ENCODE results near the gene CCT2.

CCT2 gene

DNA sequence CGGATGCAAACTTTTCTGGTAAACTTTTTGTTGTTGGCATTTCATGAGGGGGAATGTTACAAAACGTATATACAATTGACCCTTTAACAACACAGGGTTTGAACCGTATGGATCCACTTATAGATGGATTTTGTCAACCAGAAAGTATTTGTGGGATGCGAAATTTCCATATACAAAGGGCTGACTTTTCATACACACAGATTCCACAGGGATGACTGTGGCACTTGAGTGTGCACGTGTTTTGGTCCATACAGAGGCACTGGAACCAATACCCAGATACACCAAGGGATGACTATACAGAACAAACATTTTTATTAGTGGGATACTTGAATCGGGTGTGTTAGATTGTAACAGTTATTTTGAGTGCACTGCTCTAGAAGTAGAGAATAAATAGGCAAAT is 29.8 kb upstream of the CCT2 start:
- Histone ChIP-seq H3K9me3 (ENCODE audit: control insufficient read depth, insufficient read depth, low read depth, low read length) (no peaks in the 10 kb centered on the region), H3K4me1 (ENCODE audit: control insufficient read depth, insufficient read depth, low read length) (peaks cover 9% of the 10 kb centered on the region; the same call in 1 of the 2 replicates), H3K4me3 (ENCODE audit: low read depth, low read length) (no peak overlapping the region), H3K27ac (ENCODE audit: extremely low read depth, low read depth, low read length) (no peak overlapping the region), H3K36me3 (ENCODE audit: control insufficient read depth in 2 of 2, insufficient read depth in 1 of 2, low read length in 2 of 2) (no peaks in the 10 kb centered on the region; a peak in 1 of 3 replicates)
- ChIA-PET POLR2A (no interaction called here), CTCF (interaction anchor here (0.6 to 8.0 kb wide), 4 partner anchors 13 to 94 kb away, joined by 3 to 63 read pairs (median 4); no protein-coding TSS in a partner anchor)
- TF ChIP-seq ZNF16 (tag by site-specific recombination; IDR thresholded peaks at IDR 0.05; ENCODE audit: low read depth) = no peak
- TF ChIP-seq ZNF169 (tag by site-specific recombination; IDR thresholded peaks at IDR 0.05) = no peak
- no peak for TF ChIP-seq ZNF404 (tag by site-specific recombination; IDR thresholded peaks at IDR 0.05)
- no peak for TF ChIP-seq ZNF548 (tag by site-specific recombination; IDR thresholded peaks at IDR 0.05)
- TF ChIP-seq ZNF843 (tag by site-specific recombination; IDR thresholded peaks at IDR 0.05) = no peak
- TF ChIP-seq ZNF488 (tag by site-specific recombination; IDR thresholded peaks at IDR 0.05) = no peak
- no peak for TF ChIP-seq ZNF23 (tag by site-specific recombination; IDR thresholded peaks at IDR 0.05; ENCODE audit: borderline replicate concordance)
- TF ChIP-seq MYNN (tag by site-specific recombination; IDR thresholded peaks at IDR 0.05; ENCODE audit: borderline replicate concordance) = no peak
- no peak for TF ChIP-seq KLF17 (tag by site-specific recombination; IDR thresholded peaks at IDR 0.05)

GRCh38 chr12:69556383-69556782 is 28.9 kb upstream of the CCT2 start:
- Histone ChIP-seq H3K4me1 (ENCODE audit: control insufficient read depth, insufficient read depth, low read length) (peaks cover 9% of the 10 kb centered on the region; the same call in 1 of the 2 replicates), H3K9me3 (ENCODE audit: control insufficient read depth, insufficient read depth, low read depth, low read length) (no peaks in the 10 kb centered on the region), H3K27ac (ENCODE audit: extremely low read depth, low read depth, low read length) (no peak overlapping the region), H3K36me3 (ENCODE audit: control insufficient read depth in 2 of 2, insufficient read depth in 1 of 2, low read length in 2 of 2) (no peaks in the 10 kb centered on the region; a peak in 1 of 3 replicates), H3K4me3 (ENCODE audit: low read depth, low read length) (no peak overlapping the region)
- CTCF ChIA-PET = interaction anchor here (8.0 kb wide), 1 partner anchor 15 kb away, joined by 63 read pairs; no protein-coding TSS in a partner anchor
- POLR2A ChIA-PET = no interaction called here
- TF ChIP-seq ZNF544 (tag by site-specific recombination; IDR thresholded peaks at IDR 0.05) (no peak), ZNF223 (tag by site-specific recombination; IDR thresholded peaks at IDR 0.05) (no peak), ZNF624 (tag by site-specific recombination; IDR thresholded peaks at IDR 0.05) (no peak), ZNF155 (tag by site-specific recombination; IDR thresholded peaks at IDR 0.05) (no peak), ZNF600 (tag by site-specific recombination; IDR thresholded peaks at IDR 0.05) (no peak), ZNF335 (tag by site-specific recombination; conservative IDR thresholded peaks at IDR 0.05) (no peak)
- TF ChIP-seq, protein P1, sequence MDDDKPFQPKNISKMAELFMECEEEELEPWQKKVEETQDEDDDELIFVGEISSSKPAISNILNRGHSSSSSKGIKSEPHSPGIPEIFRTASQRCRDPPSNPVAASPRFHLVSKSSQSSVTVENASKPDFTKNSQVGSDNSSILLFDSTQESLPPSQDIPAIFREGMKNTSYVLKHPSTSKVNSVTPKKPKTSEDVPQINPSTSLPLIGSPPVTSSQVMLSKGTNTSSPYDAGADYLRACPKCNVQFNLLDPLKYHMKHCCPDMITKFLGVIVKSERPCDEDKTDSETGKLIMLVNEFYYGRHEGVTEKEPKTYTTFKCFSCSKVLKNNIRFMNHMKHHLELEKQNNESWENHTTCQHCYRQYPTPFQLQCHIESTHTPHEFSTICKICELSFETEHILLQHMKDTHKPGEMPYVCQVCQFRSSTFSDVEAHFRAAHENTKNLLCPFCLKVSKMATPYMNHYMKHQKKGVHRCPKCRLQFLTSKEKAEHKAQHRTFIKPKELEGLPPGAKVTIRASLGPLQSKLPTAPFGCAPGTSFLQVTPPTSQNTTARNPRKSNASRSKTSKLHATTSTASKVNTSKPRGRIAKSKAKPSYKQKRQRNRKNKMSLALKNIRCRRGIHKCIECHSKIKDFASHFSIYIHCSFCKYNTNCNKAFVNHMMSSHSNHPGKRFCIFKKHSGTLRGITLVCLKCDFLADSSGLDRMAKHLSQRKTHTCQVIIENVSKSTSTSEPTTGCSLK (tag by site-specific recombination; IDR thresholded peaks at IDR 0.05) = no peak

GRCh38 chr12:69563166-69563762 is 22.0 kb upstream of the CCT2 start:
- CTCF ChIA-PET = interaction anchor here (1.1 kb wide), 1 partner anchor 10 kb away, joined by 5 read pairs; no protein-coding TSS in a partner anchor
- TF ChIP-seq ZNF311 (tag by site-specific recombination; IDR thresholded peaks at IDR 0.05; ENCODE audit: borderline replicate concordance) = no peak
- TF ChIP-seq ZNF335 (tag by site-specific recombination; conservative IDR thresholded peaks at IDR 0.05) = no peak
- no peak for TF ChIP-seq EGR2 (tag by site-specific recombination; IDR thresholded peaks at IDR 0.05; ENCODE audit: low read depth)
- no peak for TF ChIP-seq ZNF10 (tag by site-specific recombination; IDR thresholded peaks at IDR 0.05)
- no peak for TF ChIP-seq ZNF777 (tag by site-specific recombination; IDR thresholded peaks at IDR 0.05; ENCODE audit: borderline replicate concordance)
- POLR2A ChIA-PET = no interaction called here
- Histone ChIP-seq H3K4me1 (ENCODE audit: control insufficient read depth, insufficient read depth, low read length) (no peaks in the 10 kb centered on the region), H3K27ac (ENCODE audit: extremely low read depth, low read depth, low read length) (no peak overlapping the region), H3K9me3 (ENCODE audit: control insufficient read depth, insufficient read depth, low read depth, low read length) (no peaks in the 10 kb centered on the region), H3K36me3 (ENCODE audit: control insufficient read depth in 2 of 2, insufficient read depth in 1 of 2, low read length in 2 of 2) (peaks cover 6 to 26% of the 10 kb centered on the region in 2 experiments; a peak in 2 of 3 replicates), H3K4me3 (ENCODE audit: low read depth, low read length) (no peak overlapping the region)

Data from HEK293 (cell line).